Glomerular visceral epithelial cell (primary cell): ENCODE measurements around the gene XG.
"Not testable (repeated sequence)": the region's sequence is repeated elsewhere in the genome, so short reads cannot be mapped to it uniquely, and the experiment has no call there.

Experiments
- DNase-seq: peaks from one replicate; pipeline ENCODE4 v3.0.0-alpha.2; 2016; ENCODE audit errors: extremely low spot score

The XG gene

DNA sequence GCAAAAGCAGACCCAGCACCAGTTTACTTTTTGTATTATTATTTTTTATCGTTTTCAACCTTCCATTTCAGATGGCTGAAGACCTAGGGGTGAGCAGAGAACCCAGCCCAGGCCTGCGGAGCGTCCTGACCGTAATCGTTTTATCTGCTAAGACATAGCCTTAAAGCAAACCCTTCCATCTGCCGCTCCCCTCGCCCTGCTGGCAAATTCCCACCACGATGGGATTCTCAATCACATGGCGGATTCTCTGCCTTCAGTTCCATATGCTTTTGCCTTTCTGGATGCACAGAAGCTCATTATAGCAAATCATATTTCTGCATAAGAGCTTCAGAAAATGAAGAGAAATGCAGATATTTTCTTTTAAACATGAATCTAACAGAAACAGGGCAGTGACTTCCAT is 18.6 kb upstream of the XG start:
- no peak for DNase-seq

DNA sequence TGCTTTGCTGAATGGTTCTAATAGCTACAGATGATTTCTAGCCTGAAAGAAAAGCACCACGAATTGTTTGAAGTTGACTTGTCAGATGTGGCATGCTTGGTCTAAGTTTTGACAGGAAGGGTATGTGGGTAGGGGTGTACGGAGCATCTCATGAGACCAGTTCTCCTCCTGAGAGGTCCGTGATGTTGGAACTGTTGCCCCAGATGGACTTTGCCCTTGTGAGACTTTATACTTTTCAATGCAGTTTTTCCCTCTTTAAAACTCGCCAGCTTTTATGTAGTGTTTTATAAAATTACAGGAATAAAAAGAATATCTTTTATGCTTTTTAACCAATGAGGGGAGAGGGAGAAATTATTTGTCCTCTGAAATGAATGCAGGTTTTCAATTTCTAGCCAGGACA is 16.6 kb upstream of the XG start:
- DNase-seq = no peak

DNA sequence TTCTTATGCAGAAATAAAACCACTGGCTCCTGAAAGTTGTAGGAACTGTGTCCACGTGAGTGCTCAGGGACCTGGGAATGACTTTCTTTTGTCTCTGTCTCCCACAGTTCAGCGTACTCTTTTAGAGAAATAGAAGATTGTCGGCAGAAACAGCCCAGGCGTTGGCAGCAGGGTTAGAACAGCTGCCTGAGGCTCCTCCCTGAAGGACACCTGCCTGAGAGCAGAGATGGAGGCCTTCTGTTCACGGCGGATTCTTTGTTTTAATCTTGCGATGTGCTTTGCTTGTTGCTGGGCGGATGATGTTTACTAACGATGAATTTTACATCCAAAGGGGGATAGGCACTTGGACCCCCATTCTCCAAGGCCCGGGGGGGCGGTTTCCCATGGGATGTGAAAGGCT is 11.2 kb upstream of the XG start:
- no peak for DNase-seq

DNA sequence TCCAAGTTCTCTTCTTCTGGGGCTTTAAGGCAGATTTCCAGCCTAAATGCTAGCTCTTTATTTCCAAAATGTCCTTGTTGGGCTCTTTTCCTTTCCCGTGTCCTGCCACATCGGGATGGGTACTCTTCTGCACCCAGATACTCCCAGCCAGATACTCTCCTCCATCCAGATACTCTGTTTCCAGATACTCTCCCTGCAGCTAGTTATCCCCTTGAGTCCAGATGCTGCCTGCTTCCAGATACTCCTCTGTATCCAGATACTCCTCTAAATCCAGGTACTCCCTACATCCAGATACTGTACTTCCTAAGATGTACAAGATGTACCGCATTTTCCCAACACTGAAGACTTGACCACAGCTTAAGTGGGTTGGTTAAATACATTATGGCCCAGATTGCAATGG is 10.5 kb upstream of the XG start:
- DNase-seq = no peak

DNA sequence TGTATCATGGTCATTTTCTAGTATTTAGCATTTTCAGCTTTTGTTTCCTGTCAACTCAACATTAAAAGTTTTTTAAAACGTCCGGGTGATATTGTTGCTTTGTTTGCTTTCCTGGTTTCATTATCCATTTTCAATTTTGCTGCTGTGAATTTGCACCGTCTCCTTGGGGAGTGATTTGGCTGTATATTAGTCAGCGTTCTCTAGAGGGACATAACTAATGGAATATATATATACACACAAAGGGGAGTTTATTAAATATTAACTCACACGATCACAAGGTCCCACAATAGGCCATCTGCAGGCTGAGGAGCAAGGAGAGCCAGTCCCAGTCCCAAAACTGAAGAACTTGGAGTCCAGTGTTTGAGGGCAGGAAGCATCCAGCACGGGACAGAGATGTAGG is 5.6 kb upstream of the XG start:
- not testable (repeated sequence) for DNase-seq

GRCh38 chrX:2748171-2748814 is 3.5 kb upstream of the XG start:
- DNase-seq = no peak

GRCh38 chrX:2748815-2749188 is 3.0 kb upstream of the XG start:
- no peak for DNase-seq

GRCh38 chrX:2751291-2751690 is 549 bp upstream of the XG start:
- DNase-seq = no peak

DNA sequence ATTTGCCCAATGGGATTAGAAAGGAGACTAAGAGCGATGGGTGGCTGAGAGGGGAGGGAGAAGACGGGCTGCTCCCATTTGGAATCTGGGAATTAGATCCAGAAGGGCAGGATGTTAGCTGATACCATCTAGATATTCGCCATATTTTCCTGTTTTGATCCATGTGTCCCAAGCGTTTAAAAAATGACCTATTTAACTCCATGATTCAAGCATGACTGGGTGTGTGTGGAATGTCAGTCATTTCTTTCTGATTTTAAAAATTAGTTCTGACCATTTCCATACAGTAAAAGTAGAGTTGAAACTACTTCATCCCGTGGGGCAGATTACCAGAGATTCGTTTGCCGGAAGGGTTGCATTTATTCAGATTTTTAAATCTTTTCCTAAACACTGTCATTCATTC is 601 bp downstream of the XG start:
- not testable (repeated sequence) for DNase-seq

- not testable (repeated sequence) for DNase-seq
These were observed 3.4 kb downstream of the XG start for GRCh38 chrX:2755163-2755715.

DNA sequence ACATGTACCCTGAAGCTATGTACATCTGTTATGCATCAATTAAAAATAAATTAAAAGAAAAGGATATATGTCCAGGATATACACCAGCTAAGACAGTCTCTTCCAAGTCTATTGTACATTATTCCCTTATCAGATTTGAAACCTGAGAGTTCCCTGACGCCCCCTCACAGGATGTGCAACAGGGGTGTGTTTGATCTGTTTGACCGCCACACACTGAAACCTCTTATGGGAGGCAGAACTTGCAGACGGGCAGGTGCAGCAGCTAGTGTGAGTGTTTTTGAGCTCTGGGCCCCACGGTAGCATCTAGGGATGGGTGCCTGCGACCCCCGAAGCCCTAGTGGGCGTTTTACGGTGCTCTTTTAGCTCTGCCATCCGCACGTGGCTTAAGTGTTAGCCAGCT is 4.7 kb downstream of the XG start:
- DNase-seq = no peak

GRCh38 chrX:2761246-2761645 is 9.4 kb downstream of the XG start:
- no peak for DNase-seq

DNA sequence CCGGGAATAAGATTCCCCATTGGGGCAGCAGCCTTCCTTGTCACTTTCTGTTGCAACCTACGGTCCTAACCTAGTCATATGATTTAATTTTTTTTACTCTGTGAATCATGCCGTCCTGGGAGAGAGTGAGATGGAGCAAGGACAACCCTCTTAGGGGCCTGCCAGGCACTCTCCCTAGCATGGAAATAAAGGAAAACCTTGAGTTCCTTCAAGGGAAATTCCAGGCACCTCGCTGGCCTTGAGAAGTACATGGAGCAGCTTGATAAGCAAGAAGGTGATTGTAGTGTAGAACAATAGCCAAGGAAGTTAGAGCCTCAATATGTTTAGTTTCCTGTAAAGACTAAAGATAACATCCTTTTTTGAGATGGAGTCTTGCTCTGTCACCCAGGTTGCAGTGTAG is 10.8 kb downstream of the XG start:
- not testable (repeated sequence) for DNase-seq

GRCh38 chrX:2764766-2765548 is 13.1 kb downstream of the XG start:
- DNase-seq = not testable (repeated sequence)

- no peak for DNase-seq
These were observed 13.7 kb downstream of the XG start for GRCh38 chrX:2765549-2765830.

GRCh38 chrX:2766906-2767305 is 15.1 kb downstream of the XG start:
- DNase-seq = no peak

GRCh38 chrX:2767631-2768455 is 16.0 kb downstream of the XG start:
- DNase-seq = no peak

GRCh38 chrX:2769615-2770014 is 17.8 kb downstream of the XG start:
- DNase-seq = no peak

DNA sequence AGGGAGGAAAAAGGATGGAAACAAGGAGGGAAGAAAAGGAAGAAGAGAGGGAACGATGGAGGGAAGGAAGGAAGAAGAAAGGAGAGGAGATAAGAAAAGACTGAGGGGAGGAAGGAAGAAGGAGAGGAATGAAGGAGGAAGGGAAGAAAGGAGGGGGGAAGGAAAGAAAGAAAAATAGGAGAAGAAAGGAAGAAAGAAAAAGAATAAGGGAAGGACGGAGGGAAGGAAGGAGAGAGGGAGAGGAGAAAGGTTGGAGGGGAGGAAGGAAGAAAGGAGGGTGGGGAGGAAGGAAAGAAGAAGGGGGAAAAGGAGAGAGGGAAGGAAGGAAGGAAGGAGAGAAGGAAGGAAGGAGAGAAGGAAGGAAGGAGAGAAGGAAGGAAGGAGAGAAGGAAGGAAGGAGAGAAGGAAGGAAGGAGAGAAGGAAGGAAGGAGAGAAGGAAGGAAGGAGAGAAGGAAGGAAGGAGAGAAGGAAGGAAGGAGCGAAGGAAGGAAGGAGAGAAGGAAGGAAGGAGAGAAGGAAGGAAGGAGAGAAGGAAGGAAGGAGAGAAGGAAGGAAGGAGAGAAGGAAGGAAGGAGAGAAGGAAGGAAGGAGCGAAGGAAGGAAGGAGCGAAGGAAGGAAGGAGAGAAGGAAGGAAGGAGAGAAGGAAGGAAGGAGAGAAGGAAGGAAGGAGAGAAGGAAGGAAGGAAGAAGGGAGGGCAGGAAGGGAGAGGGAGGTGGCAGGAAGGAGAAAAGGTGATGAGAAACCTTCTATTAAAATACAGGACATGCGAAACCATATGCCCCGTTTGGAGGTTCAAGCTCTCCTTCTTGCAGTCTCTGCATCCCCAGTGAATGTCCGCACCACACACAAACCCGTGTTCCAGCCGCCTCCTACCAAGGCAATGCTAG is 21.6 kb downstream of the XG start:
- not testable (repeated sequence) for DNase-seq

DNA sequence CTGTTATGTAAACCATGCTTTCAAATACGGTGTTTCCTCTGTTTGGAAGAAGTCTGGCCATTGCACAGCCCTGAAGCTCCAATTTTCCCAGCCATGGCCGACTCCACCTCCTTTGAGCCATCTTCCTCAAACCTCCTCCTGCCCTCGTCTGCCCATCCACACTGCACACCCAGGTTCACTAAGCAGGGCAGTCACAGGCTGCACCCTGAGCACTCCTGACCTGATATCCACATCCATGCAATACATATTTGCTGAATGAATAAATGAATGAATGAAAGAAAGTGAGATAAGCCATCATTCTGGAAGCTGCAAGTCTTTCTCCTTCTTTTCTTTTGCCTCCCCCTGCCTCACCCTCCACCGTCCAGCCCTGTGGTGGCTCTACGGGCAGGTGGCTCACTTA is 22.2 kb downstream of the XG start:
- no peak for DNase-seq

DNA sequence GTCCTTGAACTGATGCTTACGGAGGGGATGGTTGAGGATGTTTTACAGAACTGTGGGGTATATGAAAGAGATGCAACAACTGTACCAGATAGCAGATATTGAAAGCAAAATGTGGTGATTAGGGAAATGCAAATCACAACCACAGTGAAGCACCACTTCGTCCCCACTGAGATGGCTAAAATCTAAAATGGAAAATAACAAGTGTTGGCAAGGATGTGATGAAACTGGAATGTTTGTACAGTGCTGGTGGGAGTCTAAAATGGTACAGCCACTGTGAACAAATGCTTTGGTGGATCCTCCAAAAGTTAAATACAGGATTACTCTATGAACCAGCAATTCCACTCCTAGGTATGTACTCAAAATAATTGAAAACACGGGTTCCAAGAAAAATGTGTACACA is 22.9 kb downstream of the XG start:
- DNase-seq = no peak
